ENCODE data around the gene ITPRIPL1.

ITPRIPL1 gene

GRCh38 chr2:96336104-96336775, 11.1 kb downstream of the ITPRIPL1 start:
- no peaks in the 10 kb centered on the region for H3K9me3 ChIP-seq (ENCODE audit: control insufficient read depth in 2 of 2, low read length in 2 of 2)
- H3K36me3 ChIP-seq (ENCODE audit: control insufficient read depth in 2 of 2, insufficient read depth in 2 of 2, low read length in 2 of 2): no peaks in the 10 kb centered on the region
- H3K4me3 ChIP-seq (ENCODE audit: low read length in 2 of 2): peak overlapping the region; percentile 54 to 91
- no peaks in the 10 kb centered on the region for H3K27me3 ChIP-seq (ENCODE audit: control insufficient read depth in 1 of 2, insufficient read depth in 2 of 2, low read length in 2 of 2)
- peak overlapping the region; percentile 35 to 36 for H3K9ac ChIP-seq (ENCODE audit: low read length in 2 of 2)
- peaks cover 8% of the 10 kb centered on the region for H3K4me1 ChIP-seq (ENCODE audit: control insufficient read depth, insufficient read depth, low read length)
- H3K27ac ChIP-seq (ENCODE audit: low read length): no peak overlapping the region

DNA sequence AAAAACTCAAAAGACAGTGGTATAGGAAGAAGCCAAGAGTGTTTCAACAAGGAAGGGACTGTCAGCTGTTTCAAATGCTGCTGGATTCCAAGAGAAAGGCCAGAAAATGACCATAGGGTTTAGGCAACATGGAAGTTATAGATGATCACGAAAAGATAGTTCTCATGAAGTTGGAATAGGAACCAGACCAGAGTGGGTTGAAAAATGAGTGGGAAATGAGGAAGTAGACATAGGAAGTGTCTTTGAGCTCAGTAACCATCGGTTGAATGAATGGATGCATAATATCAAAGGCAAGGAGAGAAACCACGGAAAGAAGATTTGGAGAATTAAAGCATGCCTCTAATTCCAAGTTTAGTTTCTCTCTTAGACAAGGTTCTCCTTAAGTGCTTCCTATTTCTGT, 11.8 kb downstream of the ITPRIPL1 start:
- H3K4me1 ChIP-seq (ENCODE audit: control insufficient read depth, insufficient read depth, low read length): peaks cover 8% of the 10 kb centered on the region
- H3K9me3 ChIP-seq (ENCODE audit: control insufficient read depth in 2 of 2, low read length in 2 of 2): no peaks in the 10 kb centered on the region
- H3K4me3 ChIP-seq (ENCODE audit: low read length in 2 of 2): no peak overlapping the region
- no peak overlapping the region for H3K27ac ChIP-seq (ENCODE audit: low read length)
- H3K27me3 ChIP-seq (ENCODE audit: control insufficient read depth in 1 of 2, insufficient read depth in 2 of 2, low read length in 2 of 2): no peaks in the 10 kb centered on the region
- no peak overlapping the region for H3K9ac ChIP-seq (ENCODE audit: low read length in 2 of 2)
- H3K36me3 ChIP-seq (ENCODE audit: control insufficient read depth in 2 of 2, insufficient read depth in 2 of 2, low read length in 2 of 2): no peaks in the 10 kb centered on the region

DNA sequence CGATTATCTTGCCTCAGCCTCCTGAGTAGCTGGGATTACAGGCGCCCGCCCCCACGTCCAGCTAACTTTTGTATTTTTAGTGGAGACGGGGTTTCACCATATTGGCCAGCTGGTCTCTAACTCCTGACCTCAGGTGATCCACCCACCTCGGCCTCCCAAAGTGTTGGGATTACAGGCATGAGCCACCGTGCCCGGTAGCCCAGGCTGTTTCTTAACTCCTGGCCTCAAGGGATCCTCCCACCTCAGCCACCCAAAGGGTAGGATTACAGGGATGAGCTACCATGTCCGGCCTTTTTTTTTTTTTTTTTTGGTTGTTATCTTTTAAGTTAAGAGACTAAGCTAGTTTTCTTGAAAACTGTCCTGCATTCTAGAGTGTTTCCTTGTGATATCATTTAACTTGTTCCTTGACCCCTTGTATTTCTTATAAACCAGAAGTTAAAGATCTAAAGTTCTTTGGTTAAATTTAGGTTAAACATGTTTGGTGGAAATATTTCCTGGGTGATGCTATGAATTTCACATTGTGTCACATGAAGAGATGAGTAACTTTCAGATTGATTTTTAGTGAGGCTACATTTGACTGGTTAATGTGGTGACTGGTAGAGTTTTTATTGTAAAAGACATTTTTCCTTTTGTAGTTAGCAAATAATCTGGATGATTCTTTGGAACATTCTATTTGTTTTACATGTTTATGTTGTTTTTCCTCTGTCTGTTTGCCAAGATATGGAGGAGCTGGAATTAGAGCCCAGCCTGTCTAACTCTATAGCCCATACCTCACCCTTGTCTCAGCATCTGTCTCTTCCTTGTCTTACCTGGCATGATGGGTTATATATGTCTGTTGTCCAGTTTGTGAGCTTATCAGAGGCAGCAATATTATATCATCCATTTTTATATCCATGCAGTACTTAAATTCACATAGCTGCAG, 15.6 kb downstream of the ITPRIPL1 start:
- H3K4me3 ChIP-seq (ENCODE audit: low read length in 2 of 2): no peak overlapping the region
- H3K9ac ChIP-seq (ENCODE audit: low read length in 2 of 2): no peak overlapping the region
- H3K4me1 ChIP-seq (ENCODE audit: control insufficient read depth, insufficient read depth, low read length): peaks cover 5% of the 10 kb centered on the region
- no peaks in the 10 kb centered on the region for H3K36me3 ChIP-seq (ENCODE audit: control insufficient read depth in 2 of 2, insufficient read depth in 2 of 2, low read length in 2 of 2)
- no peaks in the 10 kb centered on the region for H3K27me3 ChIP-seq (ENCODE audit: control insufficient read depth in 1 of 2, insufficient read depth in 2 of 2, low read length in 2 of 2)
- H3K9me3 ChIP-seq (ENCODE audit: control insufficient read depth in 2 of 2, low read length in 2 of 2): no peaks in the 10 kb centered on the region
- no peak overlapping the region for H3K27ac ChIP-seq (ENCODE audit: low read length)

GRCh38 chr2:96341641-96342040, 16.5 kb downstream of the ITPRIPL1 start:
- Histone ChIP-seq H3K27ac (ENCODE audit: low read length) (no peak overlapping the region), H3K9ac (ENCODE audit: low read length in 2 of 2) (no peak overlapping the region), H3K36me3 (ENCODE audit: control insufficient read depth in 2 of 2, insufficient read depth in 2 of 2, low read length in 2 of 2) (no peaks in the 10 kb centered on the region), H3K27me3 (ENCODE audit: control insufficient read depth in 1 of 2, insufficient read depth in 2 of 2, low read length in 2 of 2) (no peaks in the 10 kb centered on the region), H3K4me1 (ENCODE audit: control insufficient read depth, insufficient read depth, low read length) (no peaks in the 10 kb centered on the region), H3K9me3 (ENCODE audit: control insufficient read depth in 2 of 2, low read length in 2 of 2) (no peaks in the 10 kb centered on the region), H3K4me3 (ENCODE audit: low read length in 2 of 2) (no peak overlapping the region)

DNA sequence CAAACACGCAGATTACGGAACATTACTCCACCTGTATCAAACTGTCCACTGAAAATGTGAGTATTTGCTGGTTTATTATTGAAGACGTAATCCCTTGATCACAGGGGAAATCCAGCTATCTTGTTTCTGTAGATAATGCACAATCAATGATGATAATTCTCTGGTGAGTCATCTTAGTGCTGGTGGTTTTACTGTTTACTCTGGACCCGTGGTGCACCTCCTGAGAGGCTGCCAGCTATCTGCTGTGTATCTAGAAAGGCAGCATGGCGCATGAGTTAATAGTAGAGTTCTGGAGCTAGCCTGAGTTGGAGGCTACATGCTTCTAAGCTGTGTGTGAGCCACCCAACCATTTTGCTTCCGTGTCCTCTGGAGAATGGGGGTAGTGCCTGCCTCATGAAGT, 17.0 kb downstream of the ITPRIPL1 start:
- Histone ChIP-seq H3K27ac (ENCODE audit: low read length) (no peak overlapping the region), H3K9ac (ENCODE audit: low read length in 2 of 2) (no peak overlapping the region)

DNA sequence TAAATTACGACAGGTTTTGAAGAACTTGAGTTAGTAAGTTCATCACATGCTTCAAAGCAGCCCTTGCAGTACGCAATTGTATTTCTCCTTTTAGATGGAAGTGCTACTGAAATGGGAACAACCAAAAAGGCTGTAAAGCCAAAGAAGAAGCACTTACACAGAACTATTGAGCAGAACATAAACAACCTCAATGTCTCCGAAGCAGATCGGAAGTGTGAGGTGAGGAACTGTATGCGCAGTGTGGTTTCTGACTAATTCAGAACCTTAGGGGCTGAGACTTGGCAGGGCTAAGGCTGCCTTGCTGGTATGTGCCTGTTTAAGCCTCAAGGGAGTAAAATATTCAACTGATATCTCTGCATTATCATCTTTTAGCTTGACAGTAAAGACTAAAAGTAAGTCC, 18.9 kb downstream of the ITPRIPL1 start:
- Histone ChIP-seq H3K27ac (ENCODE audit: low read length) (no peak overlapping the region), H3K4me1 (ENCODE audit: control insufficient read depth, insufficient read depth, low read length) (no peaks in the 10 kb centered on the region), H3K36me3 (ENCODE audit: control insufficient read depth in 2 of 2, insufficient read depth in 2 of 2, low read length in 2 of 2) (no peaks in the 10 kb centered on the region), H3K27me3 (ENCODE audit: control insufficient read depth in 1 of 2, insufficient read depth in 2 of 2, low read length in 2 of 2) (no peaks in the 10 kb centered on the region), H3K9me3 (ENCODE audit: control insufficient read depth in 2 of 2, low read length in 2 of 2) (no peaks in the 10 kb centered on the region), H3K4me3 (ENCODE audit: low read length in 2 of 2) (no peak overlapping the region), H3K9ac (ENCODE audit: low read length in 2 of 2) (no peak overlapping the region)

More for the DNA sequence above, 17.0 kb downstream of the ITPRIPL1 start:
- Histone ChIP-seq H3K4me3 (ENCODE audit: low read length in 2 of 2) (no peak overlapping the region), H3K4me1 (ENCODE audit: control insufficient read depth, insufficient read depth, low read length) (no peaks in the 10 kb centered on the region), H3K27me3 (ENCODE audit: control insufficient read depth in 1 of 2, insufficient read depth in 2 of 2, low read length in 2 of 2) (no peaks in the 10 kb centered on the region), H3K9me3 (ENCODE audit: control insufficient read depth in 2 of 2, low read length in 2 of 2) (no peaks in the 10 kb centered on the region), H3K36me3 (ENCODE audit: control insufficient read depth in 2 of 2, insufficient read depth in 2 of 2, low read length in 2 of 2) (no peaks in the 10 kb centered on the region)

- Histone ChIP-seq H3K36me3 (ENCODE audit: control insufficient read depth in 2 of 2, insufficient read depth in 2 of 2, low read length in 2 of 2) (no peaks in the 10 kb centered on the region), H3K4me1 (ENCODE audit: control insufficient read depth, insufficient read depth, low read length) (no peaks in the 10 kb centered on the region), H3K27me3 (ENCODE audit: control insufficient read depth in 1 of 2, insufficient read depth in 2 of 2, low read length in 2 of 2) (no peaks in the 10 kb centered on the region), H3K9ac (ENCODE audit: low read length in 2 of 2) (no peak overlapping the region), H3K9me3 (ENCODE audit: control insufficient read depth in 2 of 2, low read length in 2 of 2) (no peaks in the 10 kb centered on the region), H3K27ac (ENCODE audit: low read length) (no peak overlapping the region), H3K4me3 (ENCODE audit: low read length in 2 of 2) (no peak overlapping the region)
Observed at GRCh38 chr2:96345438-96345837, 20.3 kb downstream of the ITPRIPL1 start.

GRCh38 chr2:96345868-96346462, 20.8 kb downstream of the ITPRIPL1 start:
- H3K4me1 ChIP-seq (ENCODE audit: control insufficient read depth, insufficient read depth, low read length): no peaks in the 10 kb centered on the region
- H3K27me3 ChIP-seq (ENCODE audit: control insufficient read depth in 1 of 2, insufficient read depth in 2 of 2, low read length in 2 of 2): no peaks in the 10 kb centered on the region
- no peak overlapping the region for H3K9ac ChIP-seq (ENCODE audit: low read length in 2 of 2)
- H3K9me3 ChIP-seq (ENCODE audit: control insufficient read depth in 2 of 2, low read length in 2 of 2): no peaks in the 10 kb centered on the region
- H3K36me3 ChIP-seq (ENCODE audit: control insufficient read depth in 2 of 2, insufficient read depth in 2 of 2, low read length in 2 of 2): no peaks in the 10 kb centered on the region
- H3K27ac ChIP-seq (ENCODE audit: low read length): no peak overlapping the region
- no peak overlapping the region for H3K4me3 ChIP-seq (ENCODE audit: low read length in 2 of 2)

GRCh38 chr2:96347395-96347794, 22.3 kb downstream of the ITPRIPL1 start:
- no peaks in the 10 kb centered on the region for H3K4me1 ChIP-seq (ENCODE audit: control insufficient read depth, insufficient read depth, low read length)
- no peak overlapping the region for H3K27ac ChIP-seq (ENCODE audit: low read length)
- no peaks in the 10 kb centered on the region for H3K36me3 ChIP-seq (ENCODE audit: control insufficient read depth in 2 of 2, insufficient read depth in 2 of 2, low read length in 2 of 2)
- H3K9ac ChIP-seq (ENCODE audit: low read length in 2 of 2): no peak overlapping the region
- no peak overlapping the region for H3K4me3 ChIP-seq (ENCODE audit: low read length in 2 of 2)
- no peaks in the 10 kb centered on the region for H3K27me3 ChIP-seq (ENCODE audit: control insufficient read depth in 1 of 2, insufficient read depth in 2 of 2, low read length in 2 of 2)
- no peaks in the 10 kb centered on the region for H3K9me3 ChIP-seq (ENCODE audit: control insufficient read depth in 2 of 2, low read length in 2 of 2)

GRCh38 chr2:96353032-96353561, 28.0 kb downstream of the ITPRIPL1 start:
- Histone ChIP-seq H3K9me3 (ENCODE audit: control insufficient read depth in 2 of 2, low read length in 2 of 2) (no peaks in the 10 kb centered on the region), H3K9ac (ENCODE audit: low read length in 2 of 2) (no peak overlapping the region), H3K4me1 (ENCODE audit: control insufficient read depth, insufficient read depth, low read length) (no peaks in the 10 kb centered on the region), H3K36me3 (ENCODE audit: control insufficient read depth in 2 of 2, insufficient read depth in 2 of 2, low read length in 2 of 2) (no peaks in the 10 kb centered on the region), H3K27ac (ENCODE audit: low read length) (no peak overlapping the region), H3K4me3 (ENCODE audit: low read length in 2 of 2) (no peak overlapping the region), H3K27me3 (ENCODE audit: control insufficient read depth in 1 of 2, insufficient read depth in 2 of 2, low read length in 2 of 2) (no peaks in the 10 kb centered on the region)
